ENCODE results near the gene CCNY. TPM values are rescaled to one million over a fixed set of nuclear protein-coding genes. Genes with fewer than 3 reads are reported as not detected.
"Not testable (repeated sequence)": the region's sequence is repeated elsewhere in the genome, so short reads cannot be mapped to it uniquely, and the experiment has no call there.

Gene CCNY
- polyA plus RNA-seq, 2 of the 4 experiments (the other 2 are of a cell fraction) = 28.1 to 55.5 TPM

GRCh38 chr10:35406003-35406630 is 69.8 kb downstream of the CCNY start:
- H3K4me1 ChIP-seq = peaks cover 29% of the 10 kb centered on the region
- 80% methylated on average over 1 of the region's 5 CpGs for WGBS (ENCODE audit: missing lambda C conversion rate)
- DNase-seq (ENCODE audit: low read depth in 1 of 2, low spot score in 1 of 2); H3K4me3 ChIP-seq; FAIRE-seq; ATAC-seq; CTCF ChIA-PET; H3K27ac ChIP-seq; POLR2A ChIA-PET; H3K9me3 ChIP-seq; H3K4me2 ChIP-seq: not testable (repeated sequence)
- TF ChIP-seq ZC3H11A (IDR thresholded peaks at IDR 0.05) = peak; percentile 39

DNA sequence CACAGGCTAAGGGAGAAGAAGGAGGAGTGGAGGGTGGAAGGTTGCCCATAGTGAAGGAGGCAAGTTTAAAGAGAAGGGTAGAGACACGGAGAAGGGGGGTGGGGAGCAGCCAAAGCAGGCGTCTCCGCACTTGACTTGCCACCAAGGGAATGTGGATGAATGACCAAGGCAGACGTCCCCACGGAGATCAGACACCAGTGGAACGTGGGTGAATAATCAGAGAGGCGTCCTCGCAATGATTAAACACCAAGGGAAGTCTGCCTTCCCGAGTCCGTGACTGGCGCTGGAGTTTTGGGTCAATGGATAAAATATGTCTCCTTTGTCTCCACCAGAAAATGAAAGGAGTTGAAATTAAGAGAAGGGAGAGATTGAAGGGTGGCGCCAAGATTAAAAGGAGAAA is 71.4 kb downstream of the CCNY start:
- H3K27ac ChIP-seq; FAIRE-seq; ATAC-seq; H3K9me3 ChIP-seq; POLR2A ChIA-PET; DNase-seq (ENCODE audit: low read depth in 1 of 2, low spot score in 1 of 2); CTCF ChIA-PET; H3K4me3 ChIP-seq; H3K4me2 ChIP-seq: not testable (repeated sequence)
- WGBS (ENCODE audit: missing lambda C conversion rate) = 92% methylated on average over 12 of the region's 12 CpGs
- peaks cover 41% of the 10 kb centered on the region for H3K4me1 ChIP-seq

- ChIA-PET CTCF (interaction anchor here (1.3 kb wide), 1 partner anchor 8 kb away, joined by 4 read pairs; no protein-coding TSS in a partner anchor), POLR2A (interaction anchor here (0.5 kb wide), 1 partner anchor 148 kb away, joined by 4 read pairs; no protein-coding TSS in a partner anchor)
- TF ChIP-seq FOSL2 (IDR thresholded peaks at IDR 0.05) (no peak), FOSL2 (CRISPR knock-in tag; IDR thresholded peaks at IDR 0.05) (peak; percentile 20; the same call in 1 of the 2 replicates), HES2 (IDR thresholded peaks at IDR 0.05) (no peak)
- TF ChIP-seq, protein P1, sequence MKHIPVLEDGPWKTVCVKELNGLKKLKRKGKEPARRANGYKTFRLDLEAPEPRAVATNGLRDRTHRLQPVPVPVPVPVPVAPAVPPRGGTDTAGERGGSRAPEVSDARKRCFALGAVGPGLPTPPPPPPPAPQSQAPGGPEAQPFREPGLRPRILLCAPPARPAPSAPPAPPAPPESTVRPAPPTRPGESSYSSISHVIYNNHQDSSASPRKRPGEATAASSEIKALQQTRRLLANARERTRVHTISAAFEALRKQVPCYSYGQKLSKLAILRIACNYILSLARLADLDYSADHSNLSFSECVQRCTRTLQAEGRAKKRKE (CRISPR knock-in tag; IDR thresholded peaks at IDR 0.05; ENCODE audit: low read depth) = no peak
- no peak overlapping the region for H3K27ac ChIP-seq
- no peak overlapping the region for H3K4me2 ChIP-seq
- DNase-seq (ENCODE audit: low read depth in 1 of 2, low spot score in 1 of 2) (no peak), ATAC-seq (peak; percentile 68 to 82), FAIRE-seq (no peak)
- peaks cover 42% of the 10 kb centered on the region for H3K4me1 ChIP-seq
- no peaks in the 10 kb centered on the region for H3K9me3 ChIP-seq
- 93% methylated on average over 2 of the region's 2 CpGs for WGBS (ENCODE audit: missing lambda C conversion rate)
- no peak overlapping the region for H3K4me3 ChIP-seq
These were observed 72.8 kb downstream of the CCNY start for GRCh38 chr10:35409094-35409582.

DNA sequence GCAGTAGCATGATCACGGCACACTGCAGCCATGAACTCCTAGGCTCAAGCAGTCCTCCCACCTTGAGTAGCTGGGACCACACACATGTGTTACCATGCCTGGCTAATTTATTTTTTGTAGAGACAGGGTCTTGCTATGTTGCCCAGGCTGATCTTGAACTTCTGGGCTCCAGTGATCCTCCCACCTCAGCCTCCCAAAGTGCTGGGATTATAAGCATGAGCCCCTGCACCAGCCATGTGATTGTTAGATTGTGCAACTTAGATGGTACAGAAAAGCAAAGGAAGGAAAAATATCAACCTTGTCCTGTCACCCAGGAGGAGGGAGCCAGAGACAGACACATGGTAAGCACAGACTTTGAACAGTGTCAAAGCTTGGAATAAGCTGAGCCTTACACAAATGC is 73.5 kb downstream of the CCNY start:
- TF ChIP-seq MAZ (IDR thresholded peaks at IDR 0.05; ENCODE audit: borderline replicate concordance, low read depth, low read length) = no peak
- TF ChIP-seq MAFK (IDR thresholded peaks at IDR 0.05; ENCODE audit: partially characterized antibody) = no peak
- no peak for TF ChIP-seq CHD4 (IDR thresholded peaks at IDR 0.05; ENCODE audit: borderline replicate concordance)
- TF ChIP-seq JUNB (IDR thresholded peaks at IDR 0.05) = no peak
- TF ChIP-seq, protein P2, sequence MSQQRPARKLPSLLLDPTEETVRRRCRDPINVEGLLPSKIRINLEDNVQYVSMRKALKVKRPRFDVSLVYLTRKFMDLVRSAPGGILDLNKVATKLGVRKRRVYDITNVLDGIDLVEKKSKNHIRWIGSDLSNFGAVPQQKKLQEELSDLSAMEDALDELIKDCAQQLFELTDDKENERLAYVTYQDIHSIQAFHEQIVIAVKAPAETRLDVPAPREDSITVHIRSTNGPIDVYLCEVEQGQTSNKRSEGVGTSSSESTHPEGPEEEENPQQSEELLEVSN (IDR thresholded peaks at IDR 0.05; ENCODE audit: borderline replicate concordance, low read depth) = no peak
- TF ChIP-seq SMC3 (IDR thresholded peaks at IDR 0.05) = no peak
- H3K9me3 ChIP-seq = no peaks in the 10 kb centered on the region
- no peak for DNase-seq (ENCODE audit: low read depth in 1 of 2, low spot score in 1 of 2)
- H3K27ac ChIP-seq = 0 out of 6 replicates have a peak overlapping the region, but pooled peaks of 1 of the 2 experiments have one; percentile 5
- POLR2A ChIA-PET = interaction anchor here (0.5 kb wide), 1 partner anchor 149 kb away, joined by 4 read pairs; no protein-coding TSS in a partner anchor
- ATAC-seq = no peak
- 96% methylated on average over 1 of the region's 1 CpG for WGBS (ENCODE audit: missing lambda C conversion rate)
- no peak for FAIRE-seq
- no peak overlapping the region for H3K4me2 ChIP-seq
- H3K4me3 ChIP-seq = no peak overlapping the region
- H3K4me1 ChIP-seq = peaks cover 37% of the 10 kb centered on the region
- CTCF ChIA-PET = interaction anchor here (1.3 kb wide), 3 partner anchors 8 to 19 kb away, joined by 3 to 4 read pairs (median 4); no protein-coding TSS in a partner anchor

- Histone ChIP-seq H3K9me3 (no peaks in the 10 kb centered on the region), H3K27ac (peak overlapping the region in 1 of 2 experiments; percentile 46; a peak in 1 of 6 replicates), H3K4me1 (peaks cover 42% of the 10 kb centered on the region), H3K4me2 (peak overlapping the region; percentile 60), H3K4me3 (no peak overlapping the region)
- CTCF ChIA-PET = interaction anchor here (0.6 to 1.8 kb wide), 3 partner anchors 10 to 183 kb away, joined by 3 to 5 read pairs (median 4); no protein-coding TSS in a partner anchor
- DNase-seq (ENCODE audit: low read depth in 1 of 2, low spot score in 1 of 2) = no peak
- POLR2A ChIA-PET = no interaction called here
- WGBS (ENCODE audit: missing lambda C conversion rate) = 87% methylated on average over 4 of the region's 4 CpGs
- FAIRE-seq = no peak
- no peak for ATAC-seq
- TF ChIP-seq HDAC2 (IDR thresholded peaks at IDR 0.05) (no peak), ELK1 (IDR thresholded peaks at IDR 0.05; ENCODE audit: low read depth, low read length) (no peak), CHD2 (IDR thresholded peaks at IDR 0.05; ENCODE audit: low read length, partially characterized antibody) (no peak), ZC3H11A (IDR thresholded peaks at IDR 0.05) (no peak), BHLHE40 (IDR thresholded peaks at IDR 0.05; ENCODE audit: low read depth, low read length) (no peak), SMC3 (IDR thresholded peaks at IDR 0.05) (no peak), CEBPB (IDR thresholded peaks at IDR 0.05) (no peak), FOSL2 (IDR thresholded peaks at IDR 0.05) (no peak), FOSL2 (CRISPR knock-in tag; IDR thresholded peaks at IDR 0.05) (no peak)
- TF ChIP-seq, protein P3, sequence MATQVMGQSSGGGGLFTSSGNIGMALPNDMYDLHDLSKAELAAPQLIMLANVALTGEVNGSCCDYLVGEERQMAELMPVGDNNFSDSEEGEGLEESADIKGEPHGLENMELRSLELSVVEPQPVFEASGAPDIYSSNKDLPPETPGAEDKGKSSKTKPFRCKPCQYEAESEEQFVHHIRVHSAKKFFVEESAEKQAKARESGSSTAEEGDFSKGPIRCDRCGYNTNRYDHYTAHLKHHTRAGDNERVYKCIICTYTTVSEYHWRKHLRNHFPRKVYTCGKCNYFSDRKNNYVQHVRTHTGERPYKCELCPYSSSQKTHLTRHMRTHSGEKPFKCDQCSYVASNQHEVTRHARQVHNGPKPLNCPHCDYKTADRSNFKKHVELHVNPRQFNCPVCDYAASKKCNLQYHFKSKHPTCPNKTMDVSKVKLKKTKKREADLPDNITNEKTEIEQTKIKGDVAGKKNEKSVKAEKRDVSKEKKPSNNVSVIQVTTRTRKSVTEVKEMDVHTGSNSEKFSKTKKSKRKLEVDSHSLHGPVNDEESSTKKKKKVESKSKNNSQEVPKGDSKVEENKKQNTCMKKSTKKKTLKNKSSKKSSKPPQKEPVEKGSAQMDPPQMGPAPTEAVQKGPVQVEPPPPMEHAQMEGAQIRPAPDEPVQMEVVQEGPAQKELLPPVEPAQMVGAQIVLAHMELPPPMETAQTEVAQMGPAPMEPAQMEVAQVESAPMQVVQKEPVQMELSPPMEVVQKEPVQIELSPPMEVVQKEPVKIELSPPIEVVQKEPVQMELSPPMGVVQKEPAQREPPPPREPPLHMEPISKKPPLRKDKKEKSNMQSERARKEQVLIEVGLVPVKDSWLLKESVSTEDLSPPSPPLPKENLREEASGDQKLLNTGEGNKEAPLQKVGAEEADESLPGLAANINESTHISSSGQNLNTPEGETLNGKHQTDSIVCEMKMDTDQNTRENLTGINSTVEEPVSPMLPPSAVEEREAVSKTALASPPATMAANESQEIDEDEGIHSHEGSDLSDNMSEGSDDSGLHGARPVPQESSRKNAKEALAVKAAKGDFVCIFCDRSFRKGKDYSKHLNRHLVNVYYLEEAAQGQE (IDR thresholded peaks at IDR 0.05) = no peak
These were observed 75.9 kb downstream of the CCNY start for GRCh38 chr10:35412003-35412723.
